ENCODE results near the gene AKR1C1.
"Not testable (repeated sequence)": the region's sequence is repeated elsewhere in the genome, so short reads cannot be mapped to it uniquely, and the experiment has no call there.

Gene AKR1C1

GRCh38 chr10:4973294-4973693 is 10.1 kb downstream of the AKR1C1 start:
- not testable (repeated sequence) for H3K9me3 ChIP-seq (ENCODE audit: low read length); H3K4me3 ChIP-seq (ENCODE audit: low read depth, low read length, poor library complexity, severe bottlenecking); H3K27ac ChIP-seq (ENCODE audit: low read depth, low read length, poor library complexity, severe bottlenecking); H4K20me1 ChIP-seq (ENCODE audit: insufficient read depth, low read length); H3K36me3 ChIP-seq (ENCODE audit: insufficient read depth, low read length); H3K4me1 ChIP-seq (ENCODE audit: insufficient read depth, low read length, severe bottlenecking); H3F3A ChIP-seq (ENCODE audit: insufficient read depth, low read length); H3K79me2 ChIP-seq (ENCODE audit: insufficient read depth, low read length); H3K4me2 ChIP-seq (ENCODE audit: low read length); H2AFZ ChIP-seq (ENCODE audit: low read length); H3K27me3 ChIP-seq (ENCODE audit: insufficient read depth, low read length); H3K9ac ChIP-seq (ENCODE audit: low read length); H3K9me2 ChIP-seq (ENCODE audit: low read depth, low read length)

- H4K20me1 ChIP-seq (ENCODE audit: insufficient read depth, low read length); H3K4me3 ChIP-seq (ENCODE audit: low read depth, low read length, poor library complexity, severe bottlenecking); H2AFZ ChIP-seq (ENCODE audit: low read length); H3K79me2 ChIP-seq (ENCODE audit: insufficient read depth, low read length); H3K36me3 ChIP-seq (ENCODE audit: insufficient read depth, low read length); H3K27ac ChIP-seq (ENCODE audit: low read depth, low read length, poor library complexity, severe bottlenecking); H3K9ac ChIP-seq (ENCODE audit: low read length); H3K27me3 ChIP-seq (ENCODE audit: insufficient read depth, low read length); H3K4me2 ChIP-seq (ENCODE audit: low read length); H3F3A ChIP-seq (ENCODE audit: insufficient read depth, low read length); H3K9me2 ChIP-seq (ENCODE audit: low read depth, low read length); H3K4me1 ChIP-seq (ENCODE audit: insufficient read depth, low read length, severe bottlenecking); H3K9me3 ChIP-seq (ENCODE audit: low read length): not testable (repeated sequence)
These were observed 11.2 kb downstream of the AKR1C1 start for GRCh38 chr10:4974400-4974799.

- no peak overlapping the region for H2AFZ ChIP-seq (ENCODE audit: low read length)
- no peak overlapping the region for H3K4me2 ChIP-seq (ENCODE audit: low read length)
- H3K9me3 ChIP-seq (ENCODE audit: low read length), result no peaks in the 10 kb centered on the region
- H3K4me1 ChIP-seq (ENCODE audit: insufficient read depth, low read length, severe bottlenecking), result no peaks in the 10 kb centered on the region
- no peaks in the 10 kb centered on the region for H3K27me3 ChIP-seq (ENCODE audit: insufficient read depth, low read length)
- no peak overlapping the region for H3K9ac ChIP-seq (ENCODE audit: low read length)
- H3K79me2 ChIP-seq (ENCODE audit: insufficient read depth, low read length), result no peaks in the 10 kb centered on the region
- H3F3A ChIP-seq (ENCODE audit: insufficient read depth, low read length), result no peaks in the 10 kb centered on the region
- H3K9me2 ChIP-seq (ENCODE audit: low read depth, low read length), result no peaks in the 10 kb centered on the region
- H3K36me3 ChIP-seq (ENCODE audit: insufficient read depth, low read length), result no peaks in the 10 kb centered on the region
- H3K4me3 ChIP-seq (ENCODE audit: low read depth, low read length, poor library complexity, severe bottlenecking), result no peak overlapping the region
- no peaks in the 10 kb centered on the region for H4K20me1 ChIP-seq (ENCODE audit: insufficient read depth, low read length)
- TF ChIP-seq EZH2 (IDR thresholded peaks at IDR 0.05; ENCODE audit: borderline replicate concordance, low read length) (no peak), CTCF (IDR thresholded peaks at IDR 0.05; ENCODE audit: low read length) (no peak)
- no peak overlapping the region for H3K27ac ChIP-seq (ENCODE audit: low read depth, low read length, poor library complexity, severe bottlenecking)
These were observed 13.8 kb downstream of the AKR1C1 start for GRCh38 chr10:4977025-4977424.

GRCh38 chr10:4978870-4979269 is 15.7 kb downstream of the AKR1C1 start:
- Histone ChIP-seq H3K9me3 (ENCODE audit: low read length) (no peaks in the 10 kb centered on the region), H3K36me3 (ENCODE audit: insufficient read depth, low read length) (no peaks in the 10 kb centered on the region), H3F3A (ENCODE audit: insufficient read depth, low read length) (no peaks in the 10 kb centered on the region), H3K79me2 (ENCODE audit: insufficient read depth, low read length) (no peaks in the 10 kb centered on the region), H4K20me1 (ENCODE audit: insufficient read depth, low read length) (no peaks in the 10 kb centered on the region), H2AFZ (ENCODE audit: low read length) (no peak overlapping the region), H3K27ac (ENCODE audit: low read depth, low read length, poor library complexity, severe bottlenecking) (no peak overlapping the region), H3K4me2 (ENCODE audit: low read length) (no peak overlapping the region), H3K9ac (ENCODE audit: low read length) (no peak overlapping the region), H3K4me1 (ENCODE audit: insufficient read depth, low read length, severe bottlenecking) (no peaks in the 10 kb centered on the region), H3K9me2 (ENCODE audit: low read depth, low read length) (no peaks in the 10 kb centered on the region), H3K4me3 (ENCODE audit: low read depth, low read length, poor library complexity, severe bottlenecking) (no peak overlapping the region), H3K27me3 (ENCODE audit: insufficient read depth, low read length) (no peaks in the 10 kb centered on the region)
- no peak for TF ChIP-seq CTCF (IDR thresholded peaks at IDR 0.05; ENCODE audit: low read length)
- no peak for TF ChIP-seq EZH2 (IDR thresholded peaks at IDR 0.05; ENCODE audit: borderline replicate concordance, low read length)

Data from OCI-LY1 (cell line).